Activated T-helper 1 cell treated with anti-CD3 and anti-CD28 coated beads, Interleukin-2, amount 50 U/mL, for 16 hours (primary cell): ENCODE data around the gene EDARADD.
"Not testable (repeated sequence)": the region's sequence is repeated elsewhere in the genome, so short reads cannot be mapped to it uniquely, and the experiment has no call there.

Source experiments
- DNase-seq, 2 donors: peaks; one replicate each; pipeline ENCODE4 v3.0.0-alpha.2; 2020; ENCODE audit warnings: low read depth in 1 of 2, low spot score in 1 of 2

The EDARADD gene

DNA sequence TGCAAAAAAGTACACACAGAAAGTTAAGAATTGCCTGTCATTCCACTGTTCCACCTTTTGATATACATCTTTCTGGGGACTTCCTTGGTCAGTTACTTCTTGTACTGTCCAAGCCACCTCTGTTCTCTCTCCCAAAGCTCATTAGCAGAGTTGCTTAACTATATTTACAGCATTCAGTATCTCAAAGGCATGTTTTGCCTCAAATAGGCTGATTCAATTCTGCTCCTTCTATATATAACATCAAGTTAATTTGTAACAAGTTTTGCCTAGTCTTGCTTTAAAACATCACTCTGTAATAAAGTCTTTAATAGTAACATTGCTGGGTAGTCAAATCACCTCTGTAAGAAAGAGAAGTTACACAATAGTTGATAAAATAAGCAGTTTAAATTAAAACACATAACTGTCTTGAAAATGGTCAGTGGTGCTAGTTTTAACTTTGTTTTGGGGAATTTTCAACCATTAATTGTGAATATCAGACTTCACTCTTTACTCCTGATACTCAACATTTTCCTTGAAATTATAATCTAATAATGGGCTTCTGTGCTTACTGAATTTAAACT is 35.7 kb downstream of the EDARADD start:
- no peak for DNase-seq

DNA sequence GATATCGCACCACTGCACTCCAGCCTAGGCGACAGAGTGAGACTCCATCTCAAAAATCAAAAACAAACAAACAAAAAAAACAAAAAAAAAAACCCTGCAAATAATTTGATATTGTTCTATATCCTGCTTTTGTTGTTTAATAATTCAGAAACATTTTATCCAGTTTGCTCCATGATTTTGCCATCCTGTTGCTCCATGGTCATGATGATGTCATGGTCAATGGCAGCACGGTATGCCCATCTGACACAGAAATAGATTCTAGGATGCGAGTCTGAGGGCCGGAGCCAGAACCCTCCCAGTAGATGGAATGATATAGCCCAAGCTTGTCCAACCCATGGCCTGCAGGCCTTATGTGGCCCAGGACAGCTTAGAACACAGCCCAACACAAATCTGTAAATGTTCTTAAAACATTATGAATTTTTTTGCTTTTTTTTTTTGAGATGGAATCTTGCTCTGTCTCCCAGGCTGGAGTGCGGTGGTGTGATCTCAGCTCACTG is 39.8 kb downstream of the EDARADD start:
- no peak for DNase-seq

DNA sequence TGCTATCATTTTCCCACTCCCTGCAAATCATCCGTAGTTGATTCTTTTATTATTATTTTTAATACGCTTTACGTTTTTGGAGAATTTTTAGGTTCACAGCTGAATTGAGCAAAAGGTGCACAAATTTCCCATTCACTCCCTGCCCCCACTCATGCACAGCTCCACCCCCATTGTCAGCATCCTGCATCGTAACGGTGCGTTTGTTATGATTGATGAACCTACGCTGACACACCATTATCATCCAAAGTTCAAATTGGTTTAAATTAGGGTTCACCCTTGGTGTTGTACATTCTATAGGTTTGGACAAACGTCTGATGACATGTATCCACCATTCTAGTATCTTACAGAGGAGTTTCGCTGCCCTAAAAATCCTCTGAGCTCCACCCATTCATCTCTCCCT is 44.5 kb downstream of the EDARADD start:
- DNase-seq, result no peak

DNA sequence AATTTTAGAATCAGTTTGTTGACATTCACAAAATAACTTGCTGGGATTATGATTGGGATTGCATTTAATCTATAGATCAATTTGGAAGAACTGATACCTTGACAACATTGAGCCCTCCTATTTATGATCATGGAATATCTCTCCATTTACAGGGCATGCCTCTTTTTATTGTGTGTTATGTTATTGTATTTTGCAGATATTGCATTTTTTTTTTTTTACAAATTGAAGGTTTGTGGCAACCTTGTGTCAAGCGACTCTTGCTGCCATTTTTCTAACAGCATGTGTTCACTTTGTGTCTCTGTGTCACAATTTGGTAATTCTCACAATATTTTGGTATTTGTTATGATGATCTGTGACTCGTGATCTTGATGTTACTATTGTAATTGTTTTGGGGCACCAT is 46.3 kb downstream of the EDARADD start:
- no peak for DNase-seq

DNA sequence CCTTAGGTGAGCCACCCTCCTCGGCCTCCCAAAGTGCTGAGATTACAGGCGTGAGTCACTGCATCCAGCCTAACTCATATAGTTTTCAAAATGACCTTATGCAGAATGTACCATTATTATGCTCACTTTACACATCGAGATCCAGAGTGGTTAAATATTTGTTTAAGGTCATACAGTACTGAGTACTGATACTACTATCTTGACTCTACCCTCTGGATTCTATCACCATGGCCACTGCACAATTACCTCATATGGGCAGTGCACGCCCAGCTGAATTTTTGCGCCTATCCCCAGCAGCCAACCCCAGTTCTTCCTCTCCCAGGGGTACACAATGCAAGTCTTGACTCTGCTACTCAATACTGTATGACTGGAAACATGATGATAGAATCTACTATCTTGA is 56.7 kb downstream of the EDARADD start:
- DNase-seq, result no peak

DNA sequence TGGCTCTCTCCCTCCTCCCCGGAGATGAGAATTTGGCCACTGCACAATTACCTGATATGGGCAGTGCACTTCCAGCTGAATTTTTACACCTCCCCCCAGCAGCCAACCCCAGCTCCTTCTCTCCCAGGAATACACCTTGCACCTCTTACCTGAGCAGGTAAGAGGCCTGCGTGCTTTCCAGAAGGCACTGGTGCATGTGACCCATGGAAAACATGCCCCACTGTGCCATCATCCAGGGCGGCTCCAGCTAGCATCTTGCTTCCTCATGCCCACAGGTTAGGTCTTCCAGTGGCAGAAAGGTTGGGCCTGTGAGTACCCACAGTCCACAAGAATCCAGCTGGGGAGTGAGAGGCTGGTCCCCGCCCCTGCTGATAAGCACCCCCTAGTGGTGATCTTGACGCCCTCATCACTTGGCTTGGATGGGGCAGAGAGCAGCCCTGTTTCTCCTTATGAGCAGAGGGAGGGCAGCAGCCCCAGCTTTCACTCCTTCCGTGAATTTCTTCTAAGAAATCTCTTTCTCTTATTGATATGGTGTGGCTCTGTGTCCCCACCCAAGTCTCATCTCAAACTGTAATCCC is 57.8 kb downstream of the EDARADD start:
- peak in 1 of 2 donors; percentile 10 for DNase-seq

DNA sequence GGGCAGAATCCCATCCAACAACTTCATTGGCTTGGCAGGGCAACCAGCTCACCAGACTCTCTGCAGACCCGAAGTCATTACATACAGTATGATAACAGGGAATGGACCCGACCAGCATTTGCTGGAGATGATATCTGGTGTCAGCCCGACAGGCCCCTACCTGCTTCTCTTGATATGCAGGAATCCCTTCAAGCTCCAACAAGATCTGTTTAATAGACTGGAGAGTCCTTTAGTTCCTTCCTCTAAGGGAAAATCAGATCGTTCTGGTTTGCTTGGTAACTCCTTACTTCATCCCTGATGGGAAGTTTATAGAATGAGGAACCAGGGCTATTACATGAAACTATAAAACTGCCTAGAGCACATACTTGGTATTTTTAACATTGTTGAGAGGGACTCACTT is 61.2 kb downstream of the EDARADD start:
- no peak for DNase-seq

DNA sequence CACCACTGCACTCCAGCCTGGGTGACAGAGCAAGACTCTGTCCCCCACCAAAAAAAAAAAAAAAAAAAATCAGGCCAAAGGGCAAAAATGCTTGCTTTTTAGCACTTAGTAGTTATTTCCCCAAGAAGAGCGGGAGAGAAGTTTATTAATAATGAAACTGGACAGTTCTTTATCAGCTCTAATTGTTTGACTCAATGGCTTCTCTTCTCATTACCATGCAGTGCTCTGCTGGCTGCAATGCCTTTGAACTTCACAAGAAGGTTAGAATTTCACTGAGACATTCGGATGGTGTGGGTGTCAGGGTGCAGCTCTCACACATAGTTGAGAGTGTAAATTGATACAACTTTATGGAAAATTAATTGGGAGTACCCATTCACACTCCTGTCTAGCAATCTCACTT is 63.7 kb downstream of the EDARADD start:
- DNase-seq, result no peak

DNA sequence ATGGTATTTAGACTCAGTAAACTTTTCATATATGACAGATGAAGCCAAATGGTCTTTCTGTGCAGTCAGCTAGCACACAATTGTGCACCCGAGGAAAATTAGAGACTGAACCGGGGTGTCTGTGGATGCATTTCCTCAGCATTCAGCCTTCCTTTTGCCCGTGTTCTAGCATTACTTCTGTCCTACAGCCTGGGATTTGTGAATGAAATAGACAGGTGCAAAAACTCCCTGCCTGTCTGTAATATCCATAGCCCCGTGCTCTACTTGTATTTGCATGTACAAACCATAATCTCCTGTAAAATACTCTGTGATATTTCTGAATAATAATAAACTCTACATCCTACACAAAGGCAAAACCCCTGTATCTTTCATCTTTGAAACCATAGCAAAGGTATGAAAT is 64.9 kb downstream of the EDARADD start:
- DNase-seq, result no peak

DNA sequence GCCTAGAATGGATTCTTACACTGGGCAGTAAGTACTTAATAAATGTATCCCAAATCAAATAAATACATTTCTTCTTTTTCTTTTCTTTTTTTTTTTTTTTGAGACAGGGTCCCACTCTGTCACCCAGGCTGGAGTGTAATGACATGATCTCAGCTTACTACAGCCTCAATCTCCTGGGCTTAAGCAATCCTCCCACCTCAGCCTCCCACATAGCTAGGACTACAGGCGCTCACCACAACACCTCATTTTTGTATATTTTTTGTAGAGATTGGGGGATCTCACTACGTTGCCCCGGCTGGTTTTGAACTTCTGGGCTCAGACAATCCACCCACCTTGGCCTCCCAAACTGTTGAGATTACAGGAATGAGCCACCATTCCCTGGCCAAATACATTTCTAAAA is 66.0 kb downstream of the EDARADD start:
- DNase-seq, result no peak

DNA sequence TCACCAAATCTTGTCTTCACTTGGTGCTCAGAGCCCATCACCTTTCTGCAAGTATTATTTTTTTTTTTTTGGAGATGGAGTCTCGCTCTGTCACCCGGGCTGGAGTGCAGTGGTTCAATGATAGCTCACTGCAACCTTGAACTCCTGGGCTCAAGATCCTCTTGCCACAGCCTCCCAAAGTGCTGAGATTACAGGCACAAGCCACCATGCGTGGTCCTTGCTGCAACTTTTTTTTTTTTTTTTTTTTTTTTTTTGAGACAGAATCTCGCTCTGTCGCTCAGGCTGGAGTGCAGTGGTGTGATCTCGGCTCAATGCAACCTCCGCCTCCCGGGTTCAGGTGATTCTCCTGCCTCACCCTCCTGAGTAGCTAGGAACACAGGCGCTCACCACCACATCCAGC is 70.1 kb downstream of the EDARADD start:
- DNase-seq, result not testable (repeated sequence)

DNA sequence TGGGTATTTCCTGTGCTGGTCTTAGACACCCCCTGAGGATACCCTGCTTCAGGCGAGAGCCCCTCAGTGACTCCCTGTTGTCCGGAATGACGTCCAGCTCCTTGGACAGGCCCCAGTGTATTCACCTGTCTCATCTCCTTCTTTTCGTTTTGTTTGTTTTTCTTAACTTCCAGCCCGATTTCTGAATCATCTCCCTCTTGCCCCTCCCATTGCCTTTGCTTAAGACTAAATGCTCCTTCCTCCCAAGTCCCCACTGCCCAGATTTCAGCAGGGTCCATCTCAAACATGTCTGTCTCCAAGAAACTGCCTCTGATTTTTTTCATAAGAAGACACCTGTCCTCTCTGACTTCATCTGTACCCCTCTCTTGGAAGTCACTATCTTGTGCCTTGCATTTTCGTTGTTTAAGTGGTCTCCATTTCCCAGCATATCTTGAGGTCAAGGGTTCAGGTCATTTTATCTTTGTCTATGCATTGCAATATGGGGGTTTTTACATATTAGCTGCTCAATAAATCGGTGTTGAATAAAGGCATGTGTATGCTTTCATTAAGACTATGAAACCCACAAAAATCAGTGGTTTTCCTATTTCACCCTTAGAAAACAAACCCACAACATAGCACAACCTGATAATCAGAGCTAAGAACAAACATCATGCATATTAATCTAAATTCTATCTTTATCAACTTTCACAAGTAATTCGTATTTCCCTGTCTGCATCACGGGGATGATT is 71.3 kb downstream of the EDARADD start:
- DNase-seq, result no peak

DNA sequence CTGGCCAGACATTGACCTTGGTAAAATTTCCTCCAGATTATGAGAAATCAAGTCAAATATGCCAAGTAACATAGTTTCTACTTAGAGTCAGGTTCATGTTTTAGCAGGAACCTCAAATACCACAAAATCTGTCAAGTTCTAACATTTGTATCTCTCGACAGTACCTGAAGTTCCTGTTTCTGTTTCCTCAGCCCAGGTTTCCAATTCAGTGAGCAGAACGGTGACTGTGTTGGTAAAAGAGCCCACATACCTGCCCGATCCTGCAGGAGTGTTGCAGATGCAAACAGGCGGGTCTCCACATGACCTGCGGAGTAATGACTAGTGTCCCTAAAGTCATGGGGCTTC is 71.8 kb downstream of the EDARADD start:
- DNase-seq, result no peak

DNA sequence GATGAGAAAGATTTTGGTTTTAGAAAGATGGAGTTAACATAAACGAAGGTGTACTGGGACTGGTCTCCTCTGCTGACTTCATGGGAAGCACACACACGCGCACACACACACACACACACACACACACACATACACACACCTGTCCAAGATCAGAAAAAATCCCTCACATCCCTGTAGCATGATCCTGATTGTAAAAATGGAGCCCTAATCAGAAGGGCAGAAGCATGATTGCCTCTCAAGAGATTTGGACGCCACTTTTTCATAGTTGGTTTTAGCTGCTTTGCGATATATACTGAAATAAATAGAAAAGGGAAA is 73.2 kb downstream of the EDARADD start:
- DNase-seq, result no peak

DNA sequence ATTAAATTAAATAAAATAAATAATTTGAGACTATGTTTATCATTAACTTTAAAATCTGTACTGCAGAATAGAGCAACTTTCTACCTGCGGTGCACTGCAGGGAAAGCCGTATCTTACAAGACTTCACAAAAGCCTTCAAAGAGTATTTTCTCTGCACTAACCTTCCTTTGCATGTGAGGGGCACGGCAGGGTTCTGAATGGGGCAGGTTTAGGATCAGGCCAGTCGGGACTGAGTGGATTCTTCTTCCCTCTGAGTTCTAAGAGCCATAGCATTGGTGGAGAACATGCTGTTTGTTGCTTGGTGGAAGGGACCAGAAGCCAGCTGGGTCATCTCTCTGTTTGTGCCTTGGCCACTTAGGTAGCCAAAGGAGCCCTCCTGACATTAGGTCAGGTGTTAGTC is 74.5 kb downstream of the EDARADD start:
- no peak for DNase-seq

DNA sequence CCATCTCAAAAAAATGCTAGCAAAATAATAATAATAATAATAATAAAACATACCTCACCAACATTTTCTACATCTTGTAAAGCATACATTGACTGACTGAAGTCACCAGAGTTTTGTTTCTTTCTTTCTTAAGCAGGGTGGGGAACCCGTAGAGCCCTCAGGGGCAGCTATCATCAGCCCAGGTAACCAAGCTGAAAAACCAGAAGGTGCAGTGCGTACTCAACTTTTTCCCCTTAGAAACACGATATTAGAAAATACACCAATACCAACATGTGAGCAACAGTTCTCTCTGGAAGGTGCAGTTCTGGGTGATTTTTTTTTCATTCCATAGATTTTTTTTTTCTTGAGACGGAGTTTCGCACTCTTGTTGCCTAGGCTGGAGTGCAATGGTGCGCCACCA is 75.4 kb downstream of the EDARADD start:
- no peak for DNase-seq

DNA sequence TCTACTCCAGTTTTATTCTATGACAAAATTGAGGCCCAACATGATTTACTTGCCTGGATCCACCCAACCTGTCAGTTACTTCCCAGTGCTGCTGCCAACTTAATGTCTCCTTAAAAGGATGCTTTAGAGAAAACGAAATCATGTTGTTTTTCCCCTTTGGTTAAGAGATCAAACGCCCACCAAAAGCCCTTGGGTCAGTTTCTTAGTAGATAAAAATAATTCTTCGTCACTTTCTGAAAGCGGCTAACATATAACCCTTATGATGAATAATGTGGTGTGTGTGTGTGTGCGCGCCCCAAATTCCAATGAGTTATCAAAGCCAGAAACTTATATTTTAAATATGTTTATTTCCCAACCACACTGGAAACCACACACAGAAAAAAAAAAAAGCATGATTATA is 77.0 kb downstream of the EDARADD start:
- no peak for DNase-seq

DNA sequence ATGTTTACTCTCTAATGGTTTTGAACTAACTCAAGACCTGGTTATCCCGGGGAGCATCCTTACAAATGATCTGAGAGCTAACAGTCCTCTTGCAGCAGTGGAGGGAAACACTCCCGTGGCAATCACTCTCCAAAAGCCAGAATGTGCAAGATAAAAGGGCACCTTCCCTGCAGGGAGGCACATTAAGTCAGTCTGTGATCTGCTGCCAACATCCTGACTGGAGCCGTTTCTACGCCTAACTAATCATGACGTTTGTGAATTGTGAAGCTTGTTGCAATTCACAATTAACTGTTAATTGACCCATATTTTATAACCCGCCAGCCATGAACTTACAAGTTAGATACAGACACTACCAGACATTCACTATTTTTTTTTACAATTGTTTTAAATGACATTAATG is 77.6 kb downstream of the EDARADD start:
- no peak for DNase-seq

DNA sequence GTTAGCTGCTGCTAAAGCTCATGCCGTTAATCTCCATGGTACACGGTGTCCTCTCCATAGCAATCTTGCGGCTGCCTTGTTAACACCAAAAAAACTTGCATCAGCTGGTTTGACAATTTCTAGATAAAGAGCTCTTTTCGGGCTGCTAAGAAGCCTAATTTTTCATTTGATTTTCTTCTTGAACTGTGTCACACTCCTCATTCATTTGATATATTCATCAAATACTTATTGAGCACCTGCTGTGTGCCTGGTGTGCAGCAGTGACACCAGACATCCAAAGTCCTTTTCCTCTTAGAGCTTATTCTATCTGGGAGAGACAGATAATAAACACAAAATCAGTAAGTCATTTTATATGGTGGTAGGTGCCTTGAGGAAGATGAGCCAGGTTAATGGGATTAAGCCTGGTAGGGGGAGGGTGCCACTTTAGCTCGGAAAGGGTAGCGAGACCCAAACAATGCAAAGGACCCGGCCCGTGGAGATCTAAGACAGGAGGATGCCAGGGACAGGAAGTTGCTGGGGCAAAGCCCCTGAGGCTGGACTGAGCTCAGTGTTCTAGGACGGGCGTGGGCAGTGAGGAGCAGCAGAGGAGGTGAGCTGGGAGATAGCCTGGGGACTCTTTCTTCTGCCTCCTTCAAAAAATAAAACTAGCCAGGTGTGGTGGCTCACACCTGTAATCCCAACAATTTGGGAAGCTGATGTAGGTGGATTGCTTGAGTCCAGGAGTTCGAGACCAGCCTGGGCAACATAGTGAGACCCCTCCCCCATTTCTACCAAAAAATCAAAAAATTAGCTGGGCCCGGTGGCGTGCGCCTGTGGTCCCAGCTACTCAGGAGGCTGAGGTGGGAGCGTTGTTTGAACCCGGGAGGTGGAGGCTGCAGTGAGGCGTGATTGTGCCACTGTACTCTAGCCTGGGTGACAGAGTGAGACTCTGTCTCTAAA is 79.0 kb downstream of the EDARADD start:
- DNase-seq, result no peak

DNA sequence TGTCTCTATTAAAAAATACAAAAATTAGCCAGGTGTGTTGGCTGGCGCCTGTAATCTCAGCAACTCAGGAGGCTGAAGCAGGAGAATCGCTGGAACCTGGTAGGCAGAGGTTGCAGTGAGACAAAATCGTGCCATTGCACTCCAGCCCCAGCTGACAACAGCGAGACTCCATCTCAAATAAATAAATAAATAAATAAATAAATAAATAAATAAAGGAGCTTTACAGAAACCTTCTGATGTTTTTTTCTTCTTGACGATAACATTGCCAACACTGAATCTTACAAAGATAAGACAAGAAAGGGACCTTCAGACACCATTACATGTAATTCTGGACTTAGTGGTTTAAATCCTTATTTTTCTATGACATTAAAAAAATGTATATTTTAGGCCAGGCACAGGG is 81.9 kb downstream of the EDARADD start:
- DNase-seq, result no peak

DNA sequence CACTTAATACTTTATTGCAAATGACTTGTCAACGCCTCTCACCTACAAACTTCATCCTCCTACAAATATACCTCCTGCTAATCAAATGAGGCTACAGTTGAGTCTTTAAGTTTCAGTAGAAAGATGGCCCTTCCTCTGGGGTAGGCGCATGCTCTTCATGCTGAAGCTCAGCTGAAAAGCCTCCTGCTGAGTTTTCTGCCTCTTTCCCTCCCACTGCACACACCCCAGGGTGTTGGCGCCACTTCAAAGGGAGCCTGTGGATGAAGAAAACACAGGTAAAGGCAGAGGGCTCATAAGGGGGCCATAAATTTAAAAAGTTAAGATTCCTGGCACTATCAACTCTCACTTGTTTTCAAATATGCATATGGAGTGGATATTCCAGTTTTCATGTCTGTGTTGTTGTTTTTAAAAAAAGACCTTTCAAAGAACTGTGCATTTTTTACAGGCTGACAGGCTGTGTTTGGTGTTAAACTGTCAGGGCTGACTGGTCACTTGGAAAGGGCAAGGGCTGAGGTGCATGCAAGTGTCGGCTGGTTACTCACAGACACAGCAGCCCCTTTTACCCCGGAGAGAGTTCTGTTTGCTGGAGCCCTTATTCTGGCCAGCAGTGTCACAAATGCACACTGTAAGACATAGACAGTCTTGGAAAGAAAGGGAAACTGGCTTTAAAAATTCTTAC is 86.8 kb downstream of the EDARADD start:
- DNase-seq, result no peak
